Measurements from ENCODE around the gene RTP1. TPM values are rescaled to one million over a fixed set of nuclear protein-coding genes. Genes with fewer than 3 reads are reported as not detected.

The RTP1 gene
- total RNA-seq, 3 donors from 2014 or later (not counting 1 experiment from before 2014, with no cell fraction given), result not detected

DNA sequence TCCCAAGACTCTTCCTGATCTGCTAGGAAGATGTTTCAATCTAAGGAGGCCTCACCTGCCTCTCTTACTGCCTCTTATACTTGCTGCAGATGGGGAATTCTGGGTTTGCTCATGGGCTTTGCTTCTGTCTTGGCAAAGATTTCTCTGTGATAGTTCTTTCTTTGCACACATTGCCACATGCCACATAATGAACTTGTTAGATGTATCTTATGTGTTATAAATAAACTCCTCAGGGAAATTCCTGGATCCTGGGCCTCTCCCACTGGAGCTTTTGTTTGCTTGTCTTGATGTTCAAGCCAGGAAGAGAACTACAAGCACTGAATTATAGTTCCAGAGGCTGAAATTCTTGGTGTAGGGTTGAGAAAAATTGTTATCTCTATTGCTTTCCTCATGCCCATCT, 12.2 kb downstream of the RTP1 start:
- no peaks in the 10 kb centered on the region for H3K9me3 ChIP-seq (ENCODE audit: control insufficient read depth, insufficient read depth, low read length)
- no peaks in the 10 kb centered on the region for H3K27me3 ChIP-seq (ENCODE audit: control insufficient read depth, insufficient read depth, low read length)
- no peak overlapping the region for H3K4me3 Mint-ChIP-seq
- H3K27ac ChIP-seq (ENCODE audit: low read length), result no peak overlapping the region
- no peak for DNase-seq
- no peaks in the 10 kb centered on the region for H3K36me3 ChIP-seq (ENCODE audit: control insufficient read depth, insufficient read depth, low read length)
- H3K4me3 ChIP-seq (ENCODE audit: low read length), result no peak overlapping the region
- intact Hi-C loops (cut with micrococcal nuclease), result no loop called here
- H3K4me1 ChIP-seq (ENCODE audit: control insufficient read depth, insufficient read depth, low read length), result no peaks in the 10 kb centered on the region
- peaks cover 14 to 27% of the 10 kb centered on the region in 2 donors for H3K27me3 Mint-ChIP-seq (ENCODE audit: low read depth in 2 of 2)
- no peak overlapping the region for H3K27ac Mint-ChIP-seq
- no peaks in the 10 kb centered on the region for H3K36me3 Mint-ChIP-seq
- no peak for ATAC-seq
- peaks cover 0 to 8% of the 10 kb centered on the region in 2 donors for H3K4me1 Mint-ChIP-seq
- TF ChIP-seq, protein P1, sequence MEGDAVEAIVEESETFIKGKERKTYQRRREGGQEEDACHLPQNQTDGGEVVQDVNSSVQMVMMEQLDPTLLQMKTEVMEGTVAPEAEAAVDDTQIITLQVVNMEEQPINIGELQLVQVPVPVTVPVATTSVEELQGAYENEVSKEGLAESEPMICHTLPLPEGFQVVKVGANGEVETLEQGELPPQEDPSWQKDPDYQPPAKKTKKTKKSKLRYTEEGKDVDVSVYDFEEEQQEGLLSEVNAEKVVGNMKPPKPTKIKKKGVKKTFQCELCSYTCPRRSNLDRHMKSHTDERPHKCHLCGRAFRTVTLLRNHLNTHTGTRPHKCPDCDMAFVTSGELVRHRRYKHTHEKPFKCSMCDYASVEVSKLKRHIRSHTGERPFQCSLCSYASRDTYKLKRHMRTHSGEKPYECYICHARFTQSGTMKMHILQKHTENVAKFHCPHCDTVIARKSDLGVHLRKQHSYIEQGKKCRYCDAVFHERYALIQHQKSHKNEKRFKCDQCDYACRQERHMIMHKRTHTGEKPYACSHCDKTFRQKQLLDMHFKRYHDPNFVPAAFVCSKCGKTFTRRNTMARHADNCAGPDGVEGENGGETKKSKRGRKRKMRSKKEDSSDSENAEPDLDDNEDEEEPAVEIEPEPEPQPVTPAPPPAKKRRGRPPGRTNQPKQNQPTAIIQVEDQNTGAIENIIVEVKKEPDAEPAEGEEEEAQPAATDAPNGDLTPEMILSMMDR (IDR thresholded peaks at IDR 0.05), result no peak
- no peaks in the 10 kb centered on the region for H3K9me3 Mint-ChIP-seq

GRCh38 chr3:187210091-187210490, 12.8 kb downstream of the RTP1 start:
- Mint-ChIP-seq H3K27ac (no peak overlapping the region), H3K4me3 (no peak overlapping the region), H3K9me3 (no peaks in the 10 kb centered on the region), H3K4me1 (peaks cover 0 to 8% of the 10 kb centered on the region in 2 donors), H3K27me3 (ENCODE audit: low read depth in 2 of 2) (peaks cover 10 to 21% of the 10 kb centered on the region in 2 donors), H3K36me3 (no peaks in the 10 kb centered on the region)
- no peak overlapping the region for H3K4me3 ChIP-seq (ENCODE audit: low read length)
- H3K9me3 ChIP-seq (ENCODE audit: control insufficient read depth, insufficient read depth, low read length), result no peaks in the 10 kb centered on the region
- H3K27me3 ChIP-seq (ENCODE audit: control insufficient read depth, insufficient read depth, low read length), result no peaks in the 10 kb centered on the region
- TF ChIP-seq, protein P1 (IDR thresholded peaks at IDR 0.05), result no peak
- DNase-seq, result no peak
- no peak overlapping the region for H3K27ac ChIP-seq (ENCODE audit: low read length)
- no peaks in the 10 kb centered on the region for H3K4me1 ChIP-seq (ENCODE audit: control insufficient read depth, insufficient read depth, low read length)
- no peak for ATAC-seq
- H3K36me3 ChIP-seq (ENCODE audit: control insufficient read depth, insufficient read depth, low read length), result no peaks in the 10 kb centered on the region
- intact Hi-C loops (cut with micrococcal nuclease), result no loop called here
- WGBS (ENCODE audit: insufficient coverage), result 71% methylated on average over 1 of the region's 1 CpG

DNA sequence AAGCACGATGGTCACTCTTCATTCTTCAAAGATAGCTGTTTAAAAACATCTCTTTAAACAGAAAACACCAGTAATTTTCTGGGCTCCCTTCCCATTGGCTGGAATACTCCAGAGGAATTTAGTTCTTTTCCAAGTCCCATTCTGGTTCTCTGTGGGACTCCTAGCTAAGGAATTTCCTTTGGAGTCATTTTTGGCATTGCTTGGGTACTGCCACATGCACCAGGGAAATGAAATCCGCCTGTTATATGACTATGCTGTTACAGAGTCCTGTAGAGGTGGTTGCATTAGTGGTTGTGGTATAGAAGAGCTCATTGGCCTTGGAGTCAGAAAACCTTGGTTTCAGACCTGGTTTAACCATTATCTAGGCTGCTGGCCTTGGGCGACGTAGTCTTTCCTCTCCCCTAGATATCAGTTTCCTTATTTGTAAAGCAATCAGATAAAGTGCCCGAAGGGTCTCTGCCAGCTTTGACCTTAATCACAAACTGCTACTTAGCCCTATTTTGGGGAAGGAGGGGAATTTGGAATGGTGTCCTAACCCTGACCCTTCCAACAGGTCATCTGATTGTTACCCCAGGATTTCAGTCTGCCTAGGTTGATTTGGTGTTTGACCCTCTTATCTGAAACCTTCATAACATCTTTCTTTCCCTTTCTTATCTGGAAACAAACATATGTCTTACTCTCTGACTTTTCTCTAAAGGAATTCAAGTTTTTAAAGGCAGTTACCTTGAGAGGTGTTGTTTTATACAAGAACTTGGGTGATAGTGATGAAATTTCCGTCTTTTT, 13.4 kb downstream of the RTP1 start:
- Histone ChIP-seq H3K27ac (ENCODE audit: low read length) (no peak overlapping the region), H3K9me3 (ENCODE audit: control insufficient read depth, insufficient read depth, low read length) (no peaks in the 10 kb centered on the region), H3K27me3 (ENCODE audit: control insufficient read depth, insufficient read depth, low read length) (no peaks in the 10 kb centered on the region), H3K4me1 (ENCODE audit: control insufficient read depth, insufficient read depth, low read length) (no peaks in the 10 kb centered on the region), H3K36me3 (ENCODE audit: control insufficient read depth, insufficient read depth, low read length) (no peaks in the 10 kb centered on the region), H3K4me3 (ENCODE audit: low read length) (no peak overlapping the region)
- Mint-ChIP-seq H3K36me3 (no peaks in the 10 kb centered on the region), H3K27me3 (ENCODE audit: low read depth in 2 of 2) (peaks cover 6 to 15% of the 10 kb centered on the region in 2 donors), H3K4me1 (peaks cover 0 to 8% of the 10 kb centered on the region in 2 donors), H3K9me3 (no peaks in the 10 kb centered on the region), H3K27ac (no peak overlapping the region), H3K4me3 (no peak overlapping the region)
- DNase-seq, result no peak
- no peak for ATAC-seq
- WGBS (ENCODE audit: insufficient coverage), result 94% methylated on average over 4 of the region's 6 CpGs
- TF ChIP-seq, protein P1 (IDR thresholded peaks at IDR 0.05), result no peak
- intact Hi-C loops (cut with micrococcal nuclease), result no loop called here

Measured in natural killer cell (primary cell).